C4-2B (cell line): Measurements from ENCODE around the gene HOXD9.

Experiments used
- H3K27ac ChIP-seq: fragments of 450-650 bp; 2 replicates; pipeline ENCODE4 v1.5.1; 2017
- ZFX ChIP-seq: fragments of 450-650 bp; IDR thresholded peaks from 2 replicates; pipeline ENCODE4 v1.6.1; 2017
- TF ChIP-seq, protein P1 (sequence below): fragments of 450-650 bp; conservative IDR thresholded peaks from 2 replicates; pipeline ENCODE4 v1.5.1; 2017; ENCODE audit warnings: mild to moderate bottlenecking

The HOXD9 gene

DNA sequence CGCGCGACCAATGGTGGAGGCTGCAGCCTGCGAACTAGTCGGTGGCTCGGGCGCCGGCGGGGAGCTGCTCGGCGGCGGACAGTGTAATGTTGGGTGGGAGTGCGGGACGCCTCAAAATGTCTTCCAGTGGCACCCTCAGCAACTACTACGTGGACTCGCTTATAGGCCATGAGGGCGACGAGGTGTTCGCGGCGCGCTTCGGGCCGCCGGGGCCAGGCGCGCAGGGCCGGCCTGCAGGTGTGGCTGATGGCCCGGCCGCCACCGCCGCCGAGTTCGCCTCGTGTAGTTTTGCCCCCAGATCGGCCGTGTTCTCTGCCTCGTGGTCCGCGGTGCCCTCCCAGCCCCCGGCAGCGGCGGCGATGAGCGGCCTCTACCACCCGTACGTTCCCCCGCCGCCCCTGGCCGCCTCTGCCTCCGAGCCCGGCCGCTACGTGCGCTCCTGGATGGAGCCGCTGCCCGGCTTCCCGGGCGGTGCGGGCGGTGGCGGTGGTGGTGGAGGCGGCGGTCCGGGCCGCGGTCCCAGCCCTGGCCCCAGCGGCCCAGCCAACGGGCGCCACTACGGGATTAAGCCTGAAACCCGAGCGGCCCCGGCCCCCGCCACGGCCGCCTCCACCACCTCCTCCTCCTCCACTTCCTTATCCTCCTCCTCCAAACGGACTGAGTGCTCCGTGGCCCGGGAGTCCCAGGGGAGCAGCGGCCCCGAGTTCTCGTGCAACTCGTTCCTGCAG lies at the start of gene HOXD9:
HOXD9 (plus strand) TSS at position 37 of the 728 bp plus-strand sequence; CDS start at position 87, 50 bp downstream.
- TF ChIP-seq, protein P1, sequence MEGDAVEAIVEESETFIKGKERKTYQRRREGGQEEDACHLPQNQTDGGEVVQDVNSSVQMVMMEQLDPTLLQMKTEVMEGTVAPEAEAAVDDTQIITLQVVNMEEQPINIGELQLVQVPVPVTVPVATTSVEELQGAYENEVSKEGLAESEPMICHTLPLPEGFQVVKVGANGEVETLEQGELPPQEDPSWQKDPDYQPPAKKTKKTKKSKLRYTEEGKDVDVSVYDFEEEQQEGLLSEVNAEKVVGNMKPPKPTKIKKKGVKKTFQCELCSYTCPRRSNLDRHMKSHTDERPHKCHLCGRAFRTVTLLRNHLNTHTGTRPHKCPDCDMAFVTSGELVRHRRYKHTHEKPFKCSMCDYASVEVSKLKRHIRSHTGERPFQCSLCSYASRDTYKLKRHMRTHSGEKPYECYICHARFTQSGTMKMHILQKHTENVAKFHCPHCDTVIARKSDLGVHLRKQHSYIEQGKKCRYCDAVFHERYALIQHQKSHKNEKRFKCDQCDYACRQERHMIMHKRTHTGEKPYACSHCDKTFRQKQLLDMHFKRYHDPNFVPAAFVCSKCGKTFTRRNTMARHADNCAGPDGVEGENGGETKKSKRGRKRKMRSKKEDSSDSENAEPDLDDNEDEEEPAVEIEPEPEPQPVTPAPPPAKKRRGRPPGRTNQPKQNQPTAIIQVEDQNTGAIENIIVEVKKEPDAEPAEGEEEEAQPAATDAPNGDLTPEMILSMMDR = no peak
- TF ChIP-seq ZFX = no peak
- no peak within 1 kb of the TSS for H3K27ac ChIP-seq

DNA sequence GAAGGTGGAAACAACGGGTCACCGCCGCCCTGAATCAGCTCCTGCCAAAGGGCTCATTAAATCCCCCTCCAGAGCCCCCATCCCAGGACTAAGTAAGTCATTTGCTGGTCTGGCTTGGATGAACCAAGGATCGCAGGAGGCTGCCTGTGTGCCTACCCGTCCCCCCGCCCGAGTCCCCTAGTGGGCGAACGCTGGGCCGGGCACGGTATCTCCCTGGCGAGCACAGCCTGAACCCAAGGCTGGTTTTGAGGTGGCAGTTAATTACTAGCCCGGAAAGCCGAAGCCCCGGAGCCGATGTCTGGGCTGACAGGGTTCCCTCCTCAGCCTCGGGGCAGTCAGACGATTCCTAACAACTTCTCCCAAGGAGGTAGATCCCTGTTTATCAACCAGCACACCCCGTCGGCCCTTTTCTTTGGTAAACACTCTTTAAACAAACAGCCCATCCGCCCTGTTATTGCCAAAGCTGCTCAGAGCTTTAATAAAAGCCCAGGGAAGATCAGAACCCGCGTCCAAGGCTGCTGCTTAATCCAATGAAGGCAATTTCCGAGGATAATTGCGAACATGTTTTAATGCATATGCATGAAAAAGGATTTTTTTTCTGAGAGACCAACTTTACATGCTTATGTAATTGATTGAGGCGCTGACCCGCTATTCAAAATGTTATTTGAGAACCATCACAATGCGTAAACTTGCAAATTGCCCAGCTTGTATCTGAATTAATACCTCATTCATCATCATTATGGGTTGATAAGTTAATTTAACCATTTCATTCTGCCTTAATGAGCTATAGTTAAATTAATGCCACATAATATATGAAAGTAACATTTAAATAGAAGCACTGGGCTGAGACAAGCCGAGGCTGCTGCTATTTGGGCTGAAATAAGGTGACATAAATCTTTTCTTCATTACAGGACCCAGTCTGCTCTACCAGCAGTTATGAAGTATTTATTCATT lies 49.3 kb upstream of the HOXD9 start:
- no peak for TF ChIP-seq ZFX
- TF ChIP-seq, protein P1 = no peak

DNA sequence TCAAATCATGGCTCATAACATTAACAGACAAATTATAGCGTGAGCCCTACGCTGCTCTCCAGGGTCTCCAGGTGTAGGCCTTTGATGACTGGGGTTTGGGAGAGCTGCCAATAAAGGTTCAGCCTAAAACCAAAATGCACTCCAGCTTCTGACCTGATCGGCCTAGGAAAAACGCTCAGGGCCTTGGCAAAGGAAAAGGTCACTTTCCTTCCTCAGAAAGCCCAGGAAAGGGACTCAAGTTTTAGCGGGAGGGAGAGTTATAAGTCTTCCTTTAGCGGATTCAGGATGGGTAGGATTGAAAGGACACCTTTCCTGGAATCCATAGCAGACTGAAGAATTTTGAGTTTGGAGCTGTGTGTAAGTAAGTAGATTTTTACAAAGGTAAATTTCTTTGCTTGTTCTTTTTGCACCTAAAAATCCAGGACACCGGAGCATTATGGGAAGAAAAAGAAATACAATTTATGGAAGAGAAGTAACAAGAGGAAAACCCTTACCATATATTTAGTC lies 47.5 kb upstream of the HOXD9 start:
- no peak for TF ChIP-seq ZFX
- no peak overlapping the region for H3K27ac ChIP-seq

More for the DNA sequence above, 49.3 kb upstream of the HOXD9 start:
- H3K27ac ChIP-seq = no peak overlapping the region

DNA sequence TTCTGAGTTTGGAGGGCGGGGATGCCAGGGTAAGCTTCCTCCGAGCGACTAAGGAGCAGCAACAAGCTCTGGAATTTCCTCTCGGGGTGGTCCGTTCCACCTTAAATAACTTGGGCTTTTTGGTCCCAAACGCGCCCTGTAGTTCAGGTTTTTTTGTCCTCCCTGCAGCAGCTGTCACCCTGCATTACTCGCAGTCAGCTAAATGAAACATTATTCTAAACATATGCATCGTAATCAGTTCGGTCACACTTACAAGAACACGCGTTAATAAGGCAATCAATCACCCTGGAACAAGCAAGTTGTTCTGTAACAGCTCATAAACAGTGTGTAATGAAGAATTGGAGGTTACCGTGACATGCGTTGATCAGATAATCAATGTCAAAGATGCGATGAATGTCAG lies 47.0 kb upstream of the HOXD9 start:
- H3K27ac ChIP-seq = no peak overlapping the region
- TF ChIP-seq, protein P1 = no peak
- no peak for TF ChIP-seq ZFX

DNA sequence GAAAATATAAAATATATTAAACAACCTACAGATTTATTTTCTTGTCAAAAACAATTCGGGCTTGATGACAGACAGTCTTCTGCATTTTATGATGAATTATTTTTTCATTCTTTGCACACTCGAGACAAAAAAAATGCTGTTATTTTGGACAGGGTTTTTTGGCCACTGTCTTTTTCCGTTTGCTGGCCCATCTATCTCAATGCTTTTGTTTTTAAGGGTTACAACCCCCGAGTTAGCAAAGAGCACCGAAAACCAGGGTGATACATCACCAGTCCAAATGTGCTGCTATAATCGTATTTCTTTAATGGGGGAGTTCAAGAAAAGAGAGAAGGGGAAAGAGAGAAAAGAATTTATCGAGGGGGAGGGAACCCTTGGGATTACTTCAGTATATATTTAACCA lies 46.5 kb upstream of the HOXD9 start:
- H3K27ac ChIP-seq = no peak overlapping the region
- TF ChIP-seq ZFX = no peak

DNA sequence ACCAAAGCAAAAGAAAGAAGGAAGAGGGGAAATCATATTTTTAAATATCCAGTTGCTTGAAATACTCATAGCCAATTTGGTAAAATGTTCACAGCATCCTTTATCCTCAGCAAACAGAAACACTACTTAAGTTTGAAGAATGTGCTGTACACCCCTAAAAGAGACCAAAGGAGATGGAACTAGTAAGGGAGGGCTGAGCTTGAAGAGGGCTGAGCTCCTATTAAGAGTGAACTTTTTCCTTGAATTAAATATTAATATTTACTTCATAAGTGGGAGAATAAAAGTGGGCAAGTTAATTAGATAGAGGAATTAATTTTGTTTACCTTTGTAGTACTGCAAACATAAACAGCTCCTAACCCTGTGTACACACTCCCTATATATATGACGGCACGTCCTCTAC lies 45.7 kb upstream of the HOXD9 start:
- TF ChIP-seq, protein P1 = no peak
- TF ChIP-seq ZFX = no peak
- H3K27ac ChIP-seq = no peak overlapping the region

DNA sequence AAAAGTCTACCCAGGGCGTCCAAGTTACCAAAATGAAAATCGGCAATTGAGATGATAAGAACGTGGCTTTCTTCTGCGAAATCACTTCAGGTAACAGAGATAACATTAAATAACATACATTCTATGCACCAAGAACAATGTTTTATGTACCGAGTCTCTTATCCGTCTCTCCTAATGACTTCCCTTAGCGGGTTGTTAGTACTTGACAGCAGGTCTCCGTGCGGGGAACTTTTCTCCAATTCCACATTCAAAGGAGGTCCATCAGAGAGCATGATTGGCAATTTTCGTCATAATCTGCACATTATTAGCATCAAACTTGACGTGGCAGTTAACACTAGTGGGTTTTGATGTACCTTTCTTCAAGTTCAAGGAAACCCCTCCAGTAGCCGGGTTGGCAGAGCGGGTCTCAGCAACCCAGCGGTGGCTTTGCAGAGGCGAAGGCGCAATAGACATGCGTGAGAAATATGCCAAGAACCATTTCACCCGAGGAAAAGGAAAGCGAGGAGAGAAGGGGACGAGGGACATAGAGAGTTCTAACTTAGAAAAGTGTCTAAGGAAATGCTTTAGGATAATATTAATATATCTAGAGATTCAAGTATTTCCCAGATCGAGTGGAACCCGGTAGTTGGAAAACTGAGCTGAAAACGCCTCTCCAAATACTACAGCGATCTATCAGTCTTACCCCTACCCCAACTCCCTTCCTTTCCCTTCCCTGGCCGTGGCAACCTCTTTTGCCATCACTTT lies 43.8 kb upstream of the HOXD9 start:
- TF ChIP-seq ZFX = no peak
- TF ChIP-seq, protein P1 = no peak
- no peak overlapping the region for H3K27ac ChIP-seq
